HEK293T (cell line): ENCODE data around the gene BTBD1.

Source experiments
- BHLHE40 ChIP-seq: fragments of 450-650 bp; IDR thresholded peaks from 2 replicates; pipeline ENCODE4 v1.6.1; 2016; ENCODE audit warnings: mild to moderate bottlenecking, moderate library complexity, borderline replicate concordance
- ELF4 ChIP-seq: fragments of 450-650 bp; IDR thresholded peaks from 2 replicates; pipeline ENCODE4 v1.6.1; 2017; ENCODE audit warnings: antibody characterized with exemption
- FOXA1 ChIP-seq: fragments of 450-650 bp; IDR thresholded peaks from 2 replicates; pipeline ENCODE4 v1.6.1; 2016; ENCODE audit warnings: mild to moderate bottlenecking
- FOXK2 ChIP-seq: fragments of 450-650 bp; IDR thresholded peaks from 2 replicates; pipeline ENCODE4 v1.6.1; 2016; ENCODE audit warnings: mild to moderate bottlenecking
- FOXM1 ChIP-seq: fragments of 450-650 bp; IDR thresholded peaks from 2 replicates; pipeline ENCODE4 v1.6.1; 2017; ENCODE audit warnings: mild to moderate bottlenecking, borderline replicate concordance
- HDGF ChIP-seq: fragments of 450-650 bp; IDR thresholded peaks from 2 replicates; pipeline ENCODE4 v1.6.1; 2017; ENCODE audit warnings: antibody characterized with exemption, borderline replicate concordance
- SP1 ChIP-seq: fragments of 450-650 bp; IDR thresholded peaks from 2 replicates; pipeline ENCODE4 v1.6.1; 2017
- SUZ12 ChIP-seq: fragments of 450-650 bp; IDR thresholded peaks from 2 replicates; pipeline ENCODE4 v1.6.1; 2016; ENCODE audit warnings: mild to moderate bottlenecking
- ZNF384 ChIP-seq: fragments of 450-650 bp; IDR thresholded peaks from 2 replicates; pipeline ENCODE4 v1.6.1; 2016

GRCh38 chr15:82999905-83000671 is 67.0 kb downstream of the BTBD1 start:
- TF ChIP-seq BHLHE40 (no peak), FOXA1 (no peak), FOXM1 (no peak), SUZ12 (no peak), ZNF384 (no peak), ELF4 (no peak), SP1 (no peak), HDGF (no peak), FOXK2 (no peak)
